H1 (cell line): ENCODE data around the gene RNF113B. TPM values are rescaled to one million over a fixed set of nuclear protein-coding genes. Genes with fewer than 3 reads are reported as not detected.

Source experiments
- CTCF ChIA-PET: fragments of 300-600 bp; sonication (Branson Sonifier 250); formaldehyde crosslinking; loops from one replicate; lab custom pipeline; 2021; ENCODE audit not compliant: partially characterized antibody; lab: Charles Lee
- POLR2A ChIA-PET: fragments of 300-600 bp; sonication (Branson Sonifier 250); formaldehyde crosslinking; loops from one replicate; lab custom pipeline; 2021; ENCODE audit warnings: inconsistent platforms; ENCODE audit not compliant: partially characterized antibody; lab: Charles Lee
- DNase-seq, 2 experiments: peaks; one replicate each; pipeline versions ENCODE4 v3.0.0 to v3.0.0-alpha.2; 2010 to 2022; ENCODE audit warnings: low spot score in 2 of 2, low read depth in 1 of 2, mixed read lengths in 1 of 2
- FAIRE-seq: peaks from 2 replicates; lab custom pipeline; 2011; peaks lifted over from hg19 to GRCh38; lab: Jason Lieb, UNC
- H2AFZ ChIP-seq: 2 replicates; pipeline ENCODE4 v1.8.1; 2012; ENCODE audit warnings: low read length, inconsistent platforms
- H2AK5ac ChIP-seq: 2 replicates; pipeline ENCODE4 v1.6.1; 2013; ENCODE audit warnings: low read depth, low read length
- H2BK120ac ChIP-seq: replicated peaks from 2 replicates; pipeline ENCODE3; 2013; ENCODE audit warnings: low read depth, low read length, inconsistent platforms
- H2BK12ac ChIP-seq: 2 replicates; pipeline ENCODE4 v1.6.1; 2013; ENCODE audit warnings: low read depth, low read length
- H2BK15ac ChIP-seq: 2 replicates; pipeline ENCODE4 v1.6.1; 2013; ENCODE audit warnings: low read length
- H2BK20ac ChIP-seq: 2 replicates; pipeline ENCODE4 v1.6.1; 2013; ENCODE audit warnings: low read length
- H2BK5ac ChIP-seq: 2 replicates; pipeline ENCODE4 v1.6.1; 2013; ENCODE audit warnings: low read depth, low read length
- H3K14ac ChIP-seq: 2 replicates; pipeline ENCODE4 v1.6.1; 2013; ENCODE audit warnings: inconsistent platforms; ENCODE audit not compliant: insufficient read length
- H3K18ac ChIP-seq: 2 replicates; pipeline ENCODE4 v1.6.1; 2013; ENCODE audit warnings: low read length; ENCODE audit errors: extremely low read depth
- H3K23ac ChIP-seq: 2 replicates; pipeline ENCODE4 v1.6.1; 2013; ENCODE audit warnings: inconsistent platforms; ENCODE audit not compliant: insufficient read length
- H3K23me2 ChIP-seq: 2 replicates; pipeline ENCODE4 v1.6.1; 2013; ENCODE audit warnings: low read depth, low read length
- H3K27ac ChIP-seq: 2 replicates; pipeline ENCODE4 v1.6.1; 2011; ENCODE audit warnings: low read depth, low read length, inconsistent platforms
- H3K27me3 ChIP-seq, 4 experiments: replicated peaks in 1 of 4; 1 replicate in 1 of 4; 2 replicates in 3 of 4; pipeline versions ENCODE4 v1.6.1 to v1.8.1; 2011 to 2013; ENCODE audit warnings: low read length in 3 of 4, mild to moderate bottlenecking in 3 of 4, inconsistent platforms in 2 of 4, mixed read lengths in 2 of 4, moderate library complexity in 1 of 4; ENCODE audit not compliant: control insufficient read depth in 3 of 4, insufficient read depth in 3 of 4; ENCODE audit errors: extremely low read depth in 1 of 4
- H3K36me3 ChIP-seq, 4 experiments: 2 replicates each; pipeline versions ENCODE4 v1.6.1 to v1.8.1; 2011 to 2013; ENCODE audit warnings: mild to moderate bottlenecking in 4 of 4, low read length in 3 of 4, moderate library complexity in 2 of 4, control low read depth in 1 of 4, inconsistent platforms in 1 of 4; ENCODE audit not compliant: insufficient read depth in 4 of 4, control insufficient read depth in 2 of 4
- H3K4ac ChIP-seq: replicated peaks from 2 replicates; pipeline ENCODE3; 2013; ENCODE audit warnings: low read length, low read depth, mixed read lengths, inconsistent platforms; ENCODE audit not compliant: insufficient read length
- H3K4me1 ChIP-seq, 4 experiments: replicated peaks in 1 of 4; 1 replicate in 1 of 4; 2 replicates in 3 of 4; pipeline versions ENCODE4 v1.6.1 to v1.8.1; 2011 to 2013; ENCODE audit warnings: low read length in 3 of 4, inconsistent platforms in 2 of 4, mixed read lengths in 1 of 4; ENCODE audit not compliant: insufficient read depth in 4 of 4, control insufficient read depth in 3 of 4
- H3K4me2 ChIP-seq, 2 experiments: 2 replicates each; pipeline versions ENCODE4 v1.6.1 to v1.8.1; 2011 to 2013; ENCODE audit warnings: low read depth in 2 of 2, low read length in 2 of 2, control low read depth in 1 of 2, inconsistent platforms in 1 of 2, mild to moderate bottlenecking in 1 of 2; ENCODE audit not compliant: insufficient read depth in 1 of 2
- H3K4me3 ChIP-seq, 4 experiments: fragments of 200-600, 300-600 bp in 1 of 4; sonication (generic), shearing (Covaris generic), sonication (Bioruptor Twin) in 1 of 4; 2 replicates each; pipeline versions ENCODE4 v1.5.1 to v1.8.1; 2011 to 2016; ENCODE audit warnings: low read length in 4 of 4, low read depth in 3 of 4, control low read depth in 2 of 4, inconsistent platforms in 2 of 4, mild to moderate bottlenecking in 2 of 4, mixed read lengths in 1 of 4, moderate library complexity in 1 of 4; ENCODE audit not compliant: insufficient read depth in 2 of 4; ENCODE audit errors: extremely low read depth in 1 of 4
- H3K56ac ChIP-seq: replicated peaks from 2 replicates; pipeline ENCODE3; 2013; ENCODE audit warnings: low read depth, mild to moderate bottlenecking, mixed read lengths, low read length, inconsistent platforms; ENCODE audit not compliant: insufficient read length
- H3K79me1 ChIP-seq: 2 replicates; pipeline ENCODE4 v1.6.1; 2013; ENCODE audit warnings: low read depth, low read length, control low read depth
- H3K79me2 ChIP-seq, 2 experiments: 2 replicates each; pipeline versions ENCODE4 v1.6.1 to v1.8.1; 2012 to 2013; ENCODE audit warnings: low read length in 2 of 2, mild to moderate bottlenecking in 2 of 2, inconsistent platforms in 1 of 2; ENCODE audit not compliant: insufficient read depth in 2 of 2, control insufficient read depth in 1 of 2
- H3K9ac ChIP-seq, 4 experiments: replicated peaks in 1 of 4; 1 replicate in 1 of 4; 2 replicates in 3 of 4; pipeline versions ENCODE4 v1.6.1 to v1.8.1; 2011 to 2013; ENCODE audit warnings: low read depth in 3 of 4, low read length in 3 of 4, control low read depth in 2 of 4, mild to moderate bottlenecking in 2 of 4, moderate library complexity in 2 of 4, inconsistent platforms in 1 of 4; ENCODE audit errors: extremely low read depth in 1 of 4
- H3K9me3 ChIP-seq, 2 experiments: 2 replicates each; pipeline versions ENCODE4 v1.6.1 to v1.8.1; 2012 to 2013; ENCODE audit warnings: mild to moderate bottlenecking in 2 of 2, moderate library complexity in 2 of 2, control low read depth in 1 of 2, inconsistent platforms in 1 of 2, low read depth in 1 of 2, low read length in 1 of 2, mixed read lengths in 1 of 2; ENCODE audit not compliant: insufficient read depth in 2 of 2
- H4K20me1 ChIP-seq, 2 experiments: replicated peaks in 1 of 2; 2 replicates each; pipeline versions ENCODE3 to v1.8.1; 2011 to 2013; ENCODE audit warnings: inconsistent platforms in 2 of 2, low read length in 2 of 2, mild to moderate bottlenecking in 1 of 2; ENCODE audit not compliant: insufficient read depth in 2 of 2, control insufficient read depth in 1 of 2
- H4K5ac ChIP-seq: 2 replicates; pipeline ENCODE4 v1.6.1; 2013; ENCODE audit warnings: low read length, low read depth, mixed read lengths, inconsistent platforms; ENCODE audit not compliant: insufficient read length
- H4K8ac ChIP-seq: 2 replicates; pipeline ENCODE4 v1.8.0; 2013; ENCODE audit warnings: mild to moderate bottlenecking, moderate library complexity, low read length, inconsistent platforms; ENCODE audit not compliant: insufficient read depth; ENCODE audit errors: extremely low read depth
- H4K91ac ChIP-seq: replicated peaks from 2 replicates; pipeline ENCODE3; 2013; ENCODE audit warnings: low read length, mixed read lengths, inconsistent platforms; ENCODE audit not compliant: insufficient read length
- CBX5 ChIP-seq: fragments of 300-800, 300-1000 bp; sonication (generic); IDR thresholded peaks from 2 replicates; pipeline ENCODE4 v1.7.1; 2016; ENCODE audit warnings: antibody characterized with exemption, low read length, low read depth
- GTF2F1 ChIP-seq: IDR thresholded peaks from 2 replicates; pipeline ENCODE4 v1.6.1; 2012; ENCODE audit warnings: low read depth, low read length, improper control_type of control experiment, borderline replicate concordance
- TAF1 ChIP-seq: IDR thresholded peaks from 2 replicates; pipeline ENCODE4 v1.6.1; 2011; ENCODE audit warnings: mild to moderate bottlenecking, low read depth, low read length
- TBP ChIP-seq: IDR thresholded peaks from 2 replicates; pipeline ENCODE4 v1.6.1; 2011; ENCODE audit warnings: low read depth, low read length, improper control_type of control experiment
- WGBS, 2 experiments: shearing (Covaris generic) in 1 of 2; methylation state at CpG; one replicate each; pipeline versions ENCODE4 v1.1.6 to v1.1.7; 2013 to 2015; ENCODE audit warnings: low lambda C conversion rate in 2 of 2, mixed read lengths in 2 of 2, inconsistent platforms in 1 of 2, low coverage in 1 of 2, missing lambda C conversion rate in 1 of 2; ENCODE audit not compliant: insufficient replicate concordance in 2 of 2, insufficient coverage in 1 of 2, insufficient read length in 1 of 2; ENCODE audit errors: extremely low coverage in 1 of 2, missing lambda C conversion rate in 1 of 2; 5-methylcytosine and 5-hydroxymethylcytosine counted together
- polyA plus RNA-seq, 7 experiments: library from polyadenylated mRNA; depleted of rRNA in 3 of 7; stranded (reverse) in 5 of 7; unstranded in 2 of 7; fragments of >200 nt in 5 of 7; fragments of 200-250 nt in 2 of 7; gene quantifications; 1 replicate in 5 of 7; 2 replicates in 1 of 7; 4 replicates in 1 of 7; pipeline versions ENCODE4 v1.2.1 to v1.2.3, GENCODE V29; 2011 to 2013; ENCODE audit warnings: missing spikeins in 2 of 7, mixed read lengths in 2 of 7
- total RNA-seq: library from RNA; stranded (reverse); fragmentation: NEBNext Ultra II Directional; extraction: Animal tissue kit (Norgen Biotek cat#: 25700); gene quantifications from 2 replicates; pipeline ENCODE4 v1.2.1, GENCODE V29; 2021
- TF ChIP-seq, protein P1 (sequence below): IDR thresholded peaks from 2 replicates; pipeline ENCODE4 v1.6.1; 2012; ENCODE audit warnings: low read length, inconsistent platforms

Gene RNF113B
- total and polyA plus RNA-seq, 2 of the 8 experiments (the other 6 are each of a cell fraction or from before 2014, with no cell fraction given), result not detected

- H2BK15ac ChIP-seq, result no peak overlapping the region
- FAIRE-seq, result no peak
Observed at GRCh38 chr13:98212763-98213162, 35.7 kb upstream of the RNF113B start.

More at GRCh38 chr13:98212763-98213162, 35.7 kb upstream of the RNF113B start:
- no peak overlapping the region for H3K18ac ChIP-seq
- H4K20me1 ChIP-seq, result no peaks in the 10 kb centered on the region
- H3K4me2 ChIP-seq, result no peak overlapping the region
- no peak overlapping the region for H2BK120ac ChIP-seq
- no peak overlapping the region for H3K23ac ChIP-seq
- H2AFZ ChIP-seq, result no peak overlapping the region
- no peak overlapping the region for H3K14ac ChIP-seq
- no peak overlapping the region for H2AK5ac ChIP-seq
- CTCF ChIA-PET, result interaction anchor here (0.7 kb wide), 1 partner anchor 14 kb away, joined by 4 read pairs; no protein-coding TSS in a partner anchor
- no peak overlapping the region for H4K91ac ChIP-seq
- H3K4me3 ChIP-seq, result no peak overlapping the region
- peaks cover 0 to 10% (median 0%) of the 10 kb centered on the region in 4 experiments; a peak in 2 of 7 replicates for H3K4me1 ChIP-seq
- no peaks in the 10 kb centered on the region for H3K27me3 ChIP-seq
- peaks cover 4 to 5% of the 10 kb centered on the region in 2 experiments; a peak in 3 of 4 replicates for H3K9me3 ChIP-seq
- H4K5ac ChIP-seq, result no peak overlapping the region
- H2BK5ac ChIP-seq, result no peak overlapping the region
- no peak overlapping the region for H3K9ac ChIP-seq
- H3K27ac ChIP-seq, result no peak overlapping the region
- no peak overlapping the region for H2BK12ac ChIP-seq
- peaks cover under 1% of the 10 kb centered on the region; the same call in 1 of the 2 replicates for H3K23me2 ChIP-seq
- H2BK20ac ChIP-seq, result no peak overlapping the region
- peaks cover 6% of the 10 kb centered on the region; the same call in 1 of the 2 replicates for H3K79me1 ChIP-seq
- TF ChIP-seq TAF1 (no peak), TBP (no peak), CBX5 (no peak), GTF2F1 (no peak)
- TF ChIP-seq, protein P1, sequence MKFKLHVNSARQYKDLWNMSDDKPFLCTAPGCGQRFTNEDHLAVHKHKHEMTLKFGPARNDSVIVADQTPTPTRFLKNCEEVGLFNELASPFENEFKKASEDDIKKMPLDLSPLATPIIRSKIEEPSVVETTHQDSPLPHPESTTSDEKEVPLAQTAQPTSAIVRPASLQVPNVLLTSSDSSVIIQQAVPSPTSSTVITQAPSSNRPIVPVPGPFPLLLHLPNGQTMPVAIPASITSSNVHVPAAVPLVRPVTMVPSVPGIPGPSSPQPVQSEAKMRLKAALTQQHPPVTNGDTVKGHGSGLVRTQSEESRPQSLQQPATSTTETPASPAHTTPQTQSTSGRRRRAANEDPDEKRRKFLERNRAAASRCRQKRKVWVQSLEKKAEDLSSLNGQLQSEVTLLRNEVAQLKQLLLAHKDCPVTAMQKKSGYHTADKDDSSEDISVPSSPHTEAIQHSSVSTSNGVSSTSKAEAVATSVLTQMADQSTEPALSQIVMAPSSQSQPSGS, result no peak
- POLR2A ChIA-PET, result no interaction called here
- no peak overlapping the region for H3K4ac ChIP-seq
- no peak overlapping the region for H4K8ac ChIP-seq
- H3K36me3 ChIP-seq, result peaks cover 0 to 22% (median 7%) of the 10 kb centered on the region in 4 experiments; a peak in 3 of 8 replicates
- peaks cover 0 to 22% of the 10 kb centered on the region in 2 experiments; a peak in 2 of 4 replicates for H3K79me2 ChIP-seq
- DNase-seq, result no peak
- H3K56ac ChIP-seq, result no peak overlapping the region
- WGBS, 2 experiments, result 89% methylated on average over 5 of the region's 5 CpGs; no CpG with 5 or more reads in 1 of the 2 experiments
